NCI-H510A (cell line): Measurements from ENCODE around the gene DNAH10.

Experiments used
- DNase-seq: peaks from one replicate; lab custom pipeline; 2025; lab: John Stamatoyannopoulos, UW

Gene DNAH10

DNA sequence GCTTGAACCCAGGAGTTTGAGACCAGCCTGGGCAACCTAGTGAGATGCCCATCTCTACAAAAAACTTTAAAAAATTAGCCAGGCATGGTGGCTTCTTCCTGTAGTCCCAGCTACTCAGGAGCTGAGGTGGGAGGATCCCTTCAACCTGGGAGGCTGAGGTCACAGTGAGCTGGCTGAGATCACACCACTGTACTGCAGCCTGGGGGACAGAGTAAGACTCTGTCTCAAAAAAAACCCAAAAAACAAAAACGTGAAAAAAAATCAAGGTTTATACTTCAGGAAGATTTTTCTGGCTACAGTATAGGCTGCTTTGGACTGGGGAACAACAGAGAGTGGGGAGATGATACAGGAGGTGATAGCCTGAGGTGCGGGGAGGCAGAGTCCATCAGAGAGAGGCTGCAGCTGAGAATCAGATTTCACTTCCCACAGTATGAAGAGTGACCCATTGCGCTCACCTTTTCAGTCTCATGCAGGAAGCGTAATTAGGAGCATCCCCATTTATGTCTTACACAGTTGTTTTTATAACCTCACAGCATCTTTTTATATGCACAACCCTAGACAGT lies 28.9 kb downstream of the DNAH10 start:
- no peak for DNase-seq

DNA sequence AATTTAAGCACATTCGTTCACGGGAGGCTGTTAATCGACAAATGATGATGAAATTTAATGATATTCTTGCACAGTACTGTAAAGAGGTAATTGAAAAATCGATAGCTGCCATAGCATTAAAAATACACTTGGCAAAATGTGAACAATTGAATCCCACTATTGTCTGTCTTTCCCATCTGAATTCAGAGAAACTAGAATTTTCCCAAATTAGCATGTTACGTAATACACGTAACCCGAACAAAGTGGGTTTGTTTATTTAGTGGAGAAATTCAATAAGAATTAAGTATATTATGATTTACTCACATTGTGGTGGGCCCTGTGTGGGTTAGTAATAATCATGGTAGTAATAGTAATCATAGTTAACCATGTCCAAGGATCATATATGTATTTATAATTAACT lies 31.9 kb downstream of the DNAH10 start:
- DNase-seq, result no peak

DNA sequence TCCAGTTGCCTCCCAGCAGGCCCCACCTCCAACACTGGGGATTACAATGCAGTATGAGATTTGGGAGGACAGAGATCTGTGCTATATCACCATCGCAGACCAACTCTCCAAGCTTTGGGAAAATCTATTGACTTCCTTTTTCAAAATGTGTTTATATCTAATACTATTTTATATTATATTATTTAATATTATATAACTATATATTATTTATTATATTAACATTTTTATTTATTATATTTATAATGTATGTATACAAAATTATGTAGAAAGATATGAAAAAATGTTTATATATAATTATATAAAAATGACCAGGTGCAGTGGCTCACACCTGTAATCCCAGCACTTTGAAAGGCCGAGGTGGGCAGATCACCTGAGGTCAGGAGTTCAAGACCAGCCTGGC lies 36.4 kb downstream of the DNAH10 start:
- no peak for DNase-seq

DNA sequence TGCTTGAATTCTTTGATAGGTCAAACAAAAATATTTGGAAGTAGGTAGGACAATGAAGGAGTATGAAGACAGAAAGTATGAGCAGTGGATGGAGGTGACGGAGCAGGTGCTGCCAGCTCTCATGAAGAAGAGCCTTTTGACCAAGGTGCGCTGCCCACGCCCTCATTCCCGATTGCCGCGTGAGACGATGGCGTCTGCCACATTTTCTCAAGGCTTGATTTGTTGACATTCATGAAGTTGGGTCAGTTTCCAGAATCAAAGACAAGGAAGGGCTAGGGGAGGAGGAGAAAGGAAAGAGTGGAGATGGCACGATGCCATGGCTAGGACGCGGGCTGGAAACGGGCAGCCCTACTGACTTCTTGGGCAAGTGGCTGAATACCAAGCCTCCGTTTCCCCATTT lies 37.1 kb downstream of the DNAH10 start:
- DNase-seq, result no peak

DNA sequence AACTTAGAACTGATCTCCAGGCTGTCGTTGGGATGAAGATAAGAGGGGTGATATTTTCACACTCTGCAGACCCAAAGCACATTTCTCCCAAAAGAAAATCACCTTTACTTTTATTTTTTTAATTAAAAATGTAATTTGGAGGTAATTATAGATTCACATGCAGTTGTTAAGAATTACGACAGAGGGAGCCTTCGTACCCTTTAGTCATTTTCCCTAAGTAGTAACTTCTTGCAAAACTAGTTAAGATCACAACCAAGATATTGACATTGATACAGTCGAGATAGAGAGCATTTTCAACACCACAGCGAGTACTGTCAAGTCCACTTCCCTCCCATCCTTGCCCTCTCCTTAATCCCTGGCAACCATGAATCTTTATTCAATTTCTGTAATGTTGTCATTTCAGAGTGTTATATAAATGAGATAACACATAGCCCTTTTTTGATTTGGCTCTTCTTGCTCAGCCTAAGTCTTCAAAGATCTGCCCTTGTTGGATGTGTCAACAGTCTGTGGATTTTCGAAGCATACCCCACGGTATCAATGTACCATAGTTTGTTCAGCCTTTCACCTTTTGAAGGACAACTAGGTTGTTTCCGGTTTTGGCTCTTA lies 39.6 kb downstream of the DNAH10 start:
- DNase-seq, result no peak

DNA sequence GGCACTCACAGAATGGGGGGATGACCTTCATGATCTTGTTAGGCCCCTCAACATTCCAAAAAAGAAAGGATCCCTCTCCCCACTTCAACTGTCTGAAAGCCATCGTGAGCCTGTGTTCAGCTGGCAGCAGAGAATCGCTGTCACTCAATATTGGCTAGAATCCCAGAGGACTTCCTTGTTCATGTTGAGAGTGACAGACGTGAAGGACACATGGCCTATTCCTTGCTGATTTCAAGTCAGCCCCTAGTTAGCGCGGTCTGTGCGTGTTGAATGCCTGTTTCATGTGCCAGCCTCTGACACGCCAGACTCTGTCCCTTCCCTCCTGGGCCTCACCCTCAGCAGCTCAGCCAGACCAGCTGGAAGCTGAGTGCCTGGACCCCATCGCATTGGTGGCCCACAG lies 43.1 kb downstream of the DNAH10 start:
- DNase-seq, result no peak

DNA sequence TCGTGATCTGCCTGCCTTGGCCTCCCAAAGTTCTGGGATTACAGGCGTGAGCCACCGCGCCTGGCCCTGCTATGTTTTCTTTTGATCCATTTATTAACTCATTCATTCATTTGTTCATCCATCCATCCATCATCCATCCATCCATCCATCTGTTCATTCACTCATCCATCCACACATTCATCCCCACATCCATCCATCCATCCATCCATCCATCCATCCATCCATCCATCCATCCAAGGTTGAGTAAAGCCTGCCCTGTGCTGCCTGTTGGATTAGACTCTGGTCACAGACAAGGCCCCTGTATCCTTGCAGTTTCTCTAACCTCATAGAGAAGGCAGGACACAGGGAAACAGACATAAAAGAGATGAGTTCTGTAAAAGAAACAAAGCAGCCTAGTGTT lies 44.9 kb downstream of the DNAH10 start:
- no peak for DNase-seq

DNA sequence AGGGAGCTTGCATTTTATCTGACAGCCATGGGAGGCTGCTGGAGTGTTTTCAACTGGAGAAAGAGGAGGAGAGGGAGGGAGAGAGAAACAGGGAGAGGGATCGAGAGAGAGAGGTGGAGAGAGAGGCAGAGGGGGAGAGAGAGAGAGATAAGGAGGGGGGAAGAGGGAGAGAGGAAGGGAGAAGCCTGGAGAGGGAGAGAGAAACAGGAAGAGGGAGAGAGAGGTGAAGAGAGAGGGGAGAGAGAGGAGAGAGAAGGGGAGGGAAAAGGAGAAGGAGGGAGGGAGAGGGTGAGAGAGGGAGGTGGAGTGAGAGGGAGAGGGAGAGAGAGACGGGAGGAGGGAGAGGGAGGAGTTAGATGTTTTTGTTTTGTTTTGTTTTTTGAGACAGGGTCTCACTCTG lies 45.6 kb downstream of the DNAH10 start:
- DNase-seq, result peak; percentile 44

DNA sequence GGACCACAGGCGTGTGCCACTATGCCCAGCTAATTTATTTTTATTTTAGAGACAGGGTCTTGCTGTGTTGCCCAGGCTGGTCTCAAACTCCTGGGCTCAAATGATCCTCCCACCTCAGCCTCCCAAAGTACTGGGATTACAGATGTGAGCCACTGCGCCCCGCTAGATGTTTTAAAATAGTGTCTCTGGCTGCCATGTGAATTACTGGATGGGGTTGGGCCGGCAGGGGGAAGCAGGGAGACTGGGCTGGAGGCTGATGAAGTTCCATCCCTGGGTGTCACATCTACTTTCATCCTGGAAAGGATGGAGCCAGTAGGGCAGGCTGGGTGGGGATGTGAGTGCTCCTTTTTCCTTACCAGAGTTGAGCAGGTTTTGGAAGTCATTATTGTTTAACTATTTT lies 46.1 kb downstream of the DNAH10 start:
- peak; percentile 22 for DNase-seq

DNA sequence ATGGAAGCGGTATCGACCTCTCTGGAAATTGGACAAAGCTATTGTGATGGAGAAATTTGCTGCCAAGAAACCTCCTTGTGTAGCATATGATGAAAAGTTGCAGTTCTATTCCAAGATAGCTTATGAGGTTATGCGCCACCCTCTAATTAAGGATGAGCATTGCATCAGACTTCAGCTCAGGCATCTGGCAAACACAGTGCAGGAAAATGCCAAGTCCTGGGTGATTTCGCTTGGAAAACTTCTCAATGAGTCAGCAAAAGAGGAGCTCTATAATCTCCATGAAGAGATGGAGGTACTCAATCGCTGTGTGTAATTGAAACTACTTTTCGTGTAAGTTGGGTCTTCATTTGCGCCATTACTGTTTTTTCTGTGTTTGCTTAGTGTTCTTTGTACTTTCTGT lies 51.2 kb downstream of the DNAH10 start:
- no peak for DNase-seq

DNA sequence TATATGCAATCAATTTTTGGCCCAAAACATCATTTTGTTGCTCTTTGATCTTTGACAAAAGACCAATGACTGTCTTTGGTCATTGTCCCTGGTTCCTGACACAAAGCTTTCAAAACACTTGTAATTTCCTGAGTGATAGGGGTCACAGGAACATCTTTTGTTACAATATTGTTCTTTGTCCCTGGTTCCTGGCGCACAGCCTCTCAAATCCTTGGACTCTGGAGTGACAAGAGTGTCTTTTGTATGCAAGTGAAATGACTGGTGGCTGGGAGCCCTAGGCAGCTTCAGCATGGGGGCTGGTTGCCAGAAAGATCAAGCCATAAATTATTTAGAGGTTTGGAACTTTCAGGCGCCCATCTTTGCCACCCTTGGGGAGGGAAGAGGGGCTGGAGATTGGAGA lies 53.9 kb downstream of the DNAH10 start:
- no peak for DNase-seq

DNA sequence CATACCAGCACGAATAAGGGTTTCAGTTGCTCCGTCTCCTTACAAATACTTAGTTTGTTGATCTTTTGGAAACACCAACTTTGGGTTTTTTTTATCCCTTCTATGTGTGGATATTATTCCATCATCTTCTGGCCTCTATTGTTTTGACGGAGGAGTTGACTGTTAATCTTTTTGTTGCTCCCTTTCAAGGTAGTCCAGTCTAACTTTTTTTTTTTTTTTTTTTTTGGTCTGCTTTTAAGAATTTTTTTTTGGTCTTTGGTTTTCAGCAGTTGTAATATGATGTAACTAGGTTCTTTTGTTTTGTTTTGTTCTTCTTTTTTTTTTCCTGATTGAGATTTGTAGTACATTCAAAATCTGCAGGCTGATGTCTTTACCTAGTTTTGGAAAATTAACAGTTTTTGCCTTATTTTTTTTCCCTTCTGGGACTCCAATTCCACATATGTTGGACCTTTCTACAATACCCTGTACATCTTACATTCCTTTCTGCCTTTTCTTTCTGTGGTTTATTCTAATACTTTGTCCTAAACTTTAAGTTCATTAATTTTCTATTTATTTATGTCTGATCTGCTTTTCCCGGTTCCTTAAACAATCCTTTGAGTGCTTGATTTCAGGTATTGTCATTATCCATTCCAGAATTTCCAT lies 54.9 kb downstream of the DNAH10 start:
- DNase-seq, result no peak

DNA sequence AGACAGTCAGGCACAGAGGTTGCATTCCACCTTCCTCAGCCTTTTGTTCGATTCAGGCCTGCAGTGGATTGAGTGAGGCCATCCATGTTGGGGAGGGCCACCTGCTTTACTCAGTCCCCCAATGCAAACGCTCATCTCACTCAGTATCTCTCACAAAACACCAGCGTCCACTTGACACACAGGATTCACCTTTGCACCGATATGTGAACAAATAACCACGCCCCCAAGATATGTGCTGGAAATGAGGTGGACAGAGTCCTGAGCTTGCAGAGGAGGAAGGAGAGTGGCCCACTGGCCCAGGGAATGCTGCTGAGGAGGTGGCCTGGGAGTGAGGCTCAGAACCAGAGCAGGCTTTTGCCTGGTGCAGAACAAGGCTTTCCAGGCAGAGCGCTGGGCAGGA lies 60.7 kb downstream of the DNAH10 start:
- no peak for DNase-seq

DNA sequence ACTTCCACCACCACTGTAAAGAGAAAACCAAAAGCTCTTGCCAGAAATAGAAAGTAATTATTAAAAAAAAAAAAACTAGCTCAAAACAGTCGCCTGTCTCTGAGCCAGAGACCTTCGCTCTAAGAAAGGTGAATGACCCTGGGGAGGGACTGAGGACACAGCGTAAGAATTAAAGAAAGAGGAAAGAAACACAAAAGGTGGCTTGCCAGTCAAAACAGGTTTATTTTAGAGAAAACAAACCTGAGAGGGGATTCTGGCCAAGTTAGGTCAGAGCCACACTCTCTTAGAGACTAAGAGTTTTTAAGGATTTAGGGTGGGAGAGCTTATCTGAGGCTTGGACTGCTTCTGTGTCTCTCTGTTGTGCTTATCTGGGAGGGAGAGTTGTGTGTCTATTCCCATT lies 66.0 kb downstream of the DNAH10 start:
- DNase-seq, result no peak

DNA sequence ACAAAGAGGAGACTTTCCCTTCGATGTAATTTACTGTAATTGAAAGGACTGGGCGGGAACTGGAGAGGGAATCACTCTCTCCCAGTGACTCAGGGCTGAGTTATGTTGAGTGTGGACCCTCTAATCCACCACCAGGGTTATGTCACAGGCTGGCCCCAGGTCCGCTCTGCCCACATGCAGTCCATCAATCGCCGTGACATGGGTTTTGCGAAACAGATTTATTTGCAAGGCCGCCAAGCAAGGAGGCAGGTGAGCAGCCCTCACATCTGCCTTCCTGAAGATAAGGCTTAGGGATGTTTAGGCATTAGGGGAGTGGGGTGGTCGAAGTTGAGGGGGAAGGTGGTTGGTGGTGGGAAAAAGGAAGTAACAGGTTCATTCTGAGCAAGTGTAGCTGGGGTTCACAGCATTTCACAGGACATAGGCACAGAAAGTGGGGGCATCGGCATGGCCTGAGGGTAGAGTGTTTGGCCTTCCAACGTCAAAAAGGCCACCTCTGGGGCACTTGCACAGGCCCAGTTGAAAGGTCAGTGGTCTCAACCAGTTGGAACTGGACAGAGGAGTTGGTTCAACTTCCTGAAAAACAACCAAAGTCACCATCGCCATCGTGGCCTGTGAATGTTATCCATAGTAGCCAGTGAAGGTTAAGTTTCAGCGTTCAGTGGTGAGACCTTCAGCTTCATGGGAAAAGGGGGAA lies 66.9 kb downstream of the DNAH10 start:
- no peak for DNase-seq

DNA sequence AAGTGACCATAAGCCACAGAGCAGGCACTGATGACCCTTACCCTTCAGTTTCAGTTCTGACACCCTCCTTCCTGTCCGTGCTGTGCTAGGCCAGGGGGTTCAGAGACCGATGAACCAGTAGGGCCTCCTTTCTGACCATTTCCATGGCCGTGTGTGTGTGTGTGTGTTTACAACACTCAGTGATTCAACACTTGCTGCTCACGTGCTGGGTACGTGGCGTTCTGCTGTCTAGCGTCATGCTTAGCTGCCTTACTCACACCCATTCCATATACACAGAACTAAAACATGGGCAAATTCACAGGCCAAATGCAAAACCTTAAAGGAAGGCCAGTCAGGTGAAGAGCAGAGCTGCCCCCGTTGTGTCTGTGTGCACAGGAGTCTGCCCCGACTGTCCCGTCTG lies 67.5 kb downstream of the DNAH10 start:
- DNase-seq, result no peak

DNA sequence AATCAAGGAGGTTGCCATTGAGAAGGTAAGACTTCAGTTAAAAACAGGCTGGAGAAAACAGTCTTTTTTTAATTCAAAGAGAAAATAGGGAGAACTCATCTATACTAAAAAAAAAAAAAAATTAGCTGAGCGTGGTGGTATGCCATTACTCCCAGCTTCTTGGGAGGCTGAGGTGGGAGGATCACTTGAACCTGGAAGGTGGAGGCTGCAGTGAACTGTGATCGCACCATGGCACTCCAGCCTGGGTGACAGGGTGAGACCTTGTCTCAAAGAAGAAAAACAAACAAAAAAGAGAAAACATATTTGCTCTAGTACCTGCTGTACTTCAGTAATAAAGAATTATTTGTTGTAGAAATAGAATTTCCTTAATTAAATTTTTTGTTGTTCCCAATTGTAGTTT lies 68.6 kb downstream of the DNAH10 start:
- DNase-seq, result no peak

DNA sequence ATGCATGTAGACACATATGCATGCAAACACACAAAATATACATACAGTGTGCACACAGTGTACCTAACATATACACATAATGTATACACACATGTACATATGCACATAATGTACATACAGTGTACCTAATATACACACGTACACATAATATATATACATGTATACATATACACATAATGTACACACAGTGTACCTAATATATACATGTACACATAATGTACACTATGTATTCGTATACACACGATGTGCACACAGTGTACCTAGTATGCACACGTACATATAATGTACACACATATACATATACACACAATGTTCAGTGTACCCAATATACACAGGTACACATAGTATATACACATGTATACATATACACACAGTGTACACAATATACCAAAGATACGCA lies 70.0 kb downstream of the DNAH10 start:
- DNase-seq, result no peak

DNA sequence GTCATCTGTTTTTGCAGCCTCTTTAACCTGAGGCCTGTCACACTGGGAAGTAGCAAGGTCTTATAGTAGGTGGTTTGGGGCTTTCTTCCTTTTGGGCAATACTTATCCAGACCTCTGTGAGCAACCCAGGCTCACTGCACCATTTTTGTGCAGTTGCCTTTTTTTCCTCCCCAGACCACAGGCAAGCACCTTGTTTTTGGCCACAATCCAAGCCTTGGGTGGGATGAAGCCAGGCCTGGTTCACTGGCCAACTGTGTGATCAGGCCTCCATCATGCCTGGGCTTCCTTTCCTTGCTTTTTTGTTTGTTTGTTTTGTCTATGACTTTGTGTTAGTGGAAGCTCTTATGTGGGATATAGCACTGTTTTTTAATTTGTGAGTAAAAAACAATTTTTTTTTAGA lies 71.7 kb downstream of the DNAH10 start:
- DNase-seq, result no peak

DNA sequence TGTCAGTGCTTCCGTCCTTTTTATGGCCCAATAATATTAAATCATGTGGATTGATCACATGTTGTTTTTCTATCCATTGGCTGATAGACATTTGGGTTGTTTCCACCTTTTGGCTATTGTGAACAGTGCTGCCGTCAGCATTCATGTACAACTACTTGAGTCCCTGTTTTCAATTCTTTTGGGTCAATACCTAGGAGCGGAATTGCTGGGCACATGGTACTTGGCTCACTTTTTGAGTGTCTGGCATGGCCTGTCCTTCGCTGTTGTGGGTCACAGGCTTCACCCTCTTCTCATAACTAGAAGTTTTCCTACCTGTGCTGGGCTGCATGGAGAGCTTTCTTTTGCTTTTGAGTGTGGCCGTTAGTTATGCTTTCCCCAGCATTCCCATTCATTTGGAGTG lies 72.7 kb downstream of the DNAH10 start:
- no peak for DNase-seq

DNA sequence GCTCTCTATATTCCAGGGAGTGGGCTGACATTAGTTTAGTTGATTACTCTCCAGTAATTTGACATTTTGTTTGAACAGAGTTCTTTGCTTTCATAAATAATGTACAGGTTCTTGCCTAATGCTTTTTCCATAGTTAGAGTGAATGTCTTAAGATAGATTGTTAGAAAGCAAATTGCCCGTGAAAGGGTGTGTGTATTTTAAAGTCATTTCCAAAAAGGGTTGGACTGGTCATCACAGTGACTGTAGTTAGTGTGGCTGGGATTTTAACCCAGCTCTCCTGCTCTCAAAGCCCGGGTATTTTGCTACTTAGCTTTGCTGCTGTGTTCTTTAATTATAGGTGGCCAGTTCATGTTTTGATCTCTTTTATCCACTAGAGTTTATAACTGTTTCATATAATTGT lies 74.2 kb downstream of the DNAH10 start:
- no peak for DNase-seq

DNA sequence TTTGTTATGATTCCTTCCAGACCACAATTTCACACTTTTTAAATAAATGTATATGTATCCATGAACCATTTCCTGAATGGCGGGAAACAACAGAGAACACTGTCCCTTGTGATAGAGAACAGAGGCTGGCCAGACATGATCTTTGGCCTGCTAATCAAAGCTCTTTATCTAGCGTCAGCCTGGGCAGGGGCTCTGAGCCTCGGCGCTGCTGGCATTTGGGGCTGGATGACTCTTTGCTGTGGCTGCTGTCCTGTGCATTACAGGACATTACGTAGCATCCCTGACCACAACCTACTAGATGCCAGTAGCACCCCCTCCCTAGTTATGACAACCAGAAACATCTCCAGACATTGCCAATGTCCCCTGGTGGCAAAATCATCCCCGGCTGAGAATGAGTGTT lies 77.7 kb downstream of the DNAH10 start:
- DNase-seq, result no peak

DNA sequence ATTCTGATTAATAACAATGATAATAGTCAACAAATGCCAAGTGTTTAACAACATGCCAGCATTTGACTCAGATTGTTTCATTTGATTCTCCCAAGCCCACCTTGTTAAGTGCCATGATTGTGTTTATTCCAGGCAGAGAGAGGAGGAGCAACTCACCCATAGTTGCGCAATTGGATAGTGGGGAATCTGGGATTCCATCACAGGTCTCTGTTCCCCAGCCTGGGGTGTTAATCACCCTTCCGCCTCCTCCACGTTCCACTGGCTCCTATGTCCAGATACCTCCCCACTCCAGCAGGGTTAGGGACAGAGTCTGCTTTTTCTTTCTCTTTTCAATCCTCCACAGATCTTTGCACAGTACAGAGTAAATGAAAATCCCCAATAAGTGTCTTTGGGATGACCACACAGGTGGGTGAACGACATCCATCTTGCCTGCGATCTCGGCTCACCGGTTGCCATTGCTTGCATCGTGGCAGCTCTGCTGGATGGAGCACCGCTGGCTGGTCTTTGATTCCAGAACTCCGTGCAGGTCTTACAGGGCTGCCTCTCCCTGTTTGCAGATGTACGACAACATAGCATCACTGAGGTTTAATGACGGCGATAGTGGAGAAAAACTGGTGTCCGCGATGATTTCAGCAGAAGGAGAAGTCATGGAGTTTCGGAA lies 78.8 kb downstream of the DNAH10 start:
- no peak for DNase-seq
